Vagina (tissue), 2 donors: ENCODE measurements around the gene SUGCT. TPM values are rescaled to one million over a fixed set of nuclear protein-coding genes. Genes with fewer than 3 reads are reported as not detected.

ENCODE experiments used
- DNase-seq, 2 donors: peaks; one replicate each; pipeline ENCODE4 v3.0.0-alpha.2; 2017; ENCODE audit errors: extremely low spot score in 2 of 2
- H3K27ac ChIP-seq: fragments of 200-600 bp; sonication (generic); one replicate; pipeline ENCODE4 v1.5.1; 2019
- H3K27me3 ChIP-seq: fragments of 200-600 bp; sonication (generic); one replicate; pipeline ENCODE4 v1.5.1; 2019
- H3K36me3 ChIP-seq, 2 donors: fragments of 200-600 bp; sonication (generic); one replicate each; pipeline ENCODE4 v1.5.1; 2017 to 2019
- H3K4me1 ChIP-seq: fragments of 200-600 bp; sonication (generic); one replicate; pipeline ENCODE4 v1.5.1; 2019
- H3K4me3 ChIP-seq, 2 donors: fragments of 200-600 bp; sonication (generic); 1 replicate in 1 of 2; 2 replicates in 1 of 2; pipeline ENCODE4 v1.5.1; 2016 to 2019
- H3K9me3 ChIP-seq: fragments of 200-600 bp; sonication (generic); one replicate; pipeline ENCODE4 v1.5.1; 2019
- CTCF ChIP-seq, 3 experiments: fragments of 450-650 bp in 2 of 3; fragments of 200-600 bp in 1 of 3; sonication (generic) in 1 of 3; IDR thresholded peaks; one replicate each; pipeline ENCODE4 v1.5.1; 2017 to 2019; ENCODE audit warnings: antibody characterized with exemption in 3 of 3, mild to moderate bottlenecking in 2 of 3, moderate library complexity in 2 of 3
- POLR2A ChIP-seq, 2 donors: fragments of 450-650 bp; IDR thresholded peaks; one replicate each; pipeline ENCODE4 v1.6.1; 2017; ENCODE audit warnings: antibody characterized with exemption in 2 of 2, mild to moderate bottlenecking in 2 of 2, moderate library complexity in 2 of 2
- POLR2AphosphoS5 ChIP-seq, 2 donors: sonication (generic); formaldehyde crosslinking; IDR thresholded peaks; one replicate each; pipeline ENCODE4 v1.9.0; 2017; ENCODE audit warnings: antibody characterized with exemption in 2 of 2, mild to moderate bottlenecking in 2 of 2, low read depth in 1 of 2; ENCODE audit not compliant: insufficient read depth in 1 of 2
- intact Hi-C: fragments of 100-400 bp; cut with DNase I; formaldehyde crosslinking; loops from one replicate; pipeline ENCODE4 v1.15.1; 2023
- total RNA-seq: library from RNA; depleted of rRNA; stranded (reverse); fragments of >200 nt; gene quantifications from one replicate; pipeline ENCODE4 v1.2.3, GENCODE V29; 2016

Gene SUGCT
- total RNA-seq, 1 donor from 2014 or later: 2.2 TPM

- intact Hi-C loops: no loop called here
- TF ChIP-seq POLR2A (IDR thresholded peaks at IDR 0.05) (no peak), CTCF (IDR thresholded peaks at IDR 0.05) (no peak), POLR2AphosphoS5 (IDR thresholded peaks at IDR 0.05; ENCODE audit: insufficient read depth in 1 of 2, low read depth in 1 of 2) (no peak)
- DNase-seq: no peak
- no peaks in the 10 kb centered on the region for H3K27me3 ChIP-seq
- no peaks in the 10 kb centered on the region for H3K4me1 ChIP-seq
- no peak overlapping the region for H3K4me3 ChIP-seq
- no peak overlapping the region for H3K27ac ChIP-seq
- no peaks in the 10 kb centered on the region for H3K9me3 ChIP-seq
- no peaks in the 10 kb centered on the region for H3K36me3 ChIP-seq
These were observed 211.7 kb downstream of the SUGCT start for GRCh38 chr7:40346554-40346953.

- no peak for DNase-seq
- H3K27me3 ChIP-seq: no peaks in the 10 kb centered on the region
- no peaks in the 10 kb centered on the region for H3K4me1 ChIP-seq
- H3K4me3 ChIP-seq: no peak overlapping the region
- intact Hi-C loops: no loop called here
- no peak overlapping the region for H3K27ac ChIP-seq
- no peak for TF ChIP-seq POLR2AphosphoS5 (IDR thresholded peaks at IDR 0.05; ENCODE audit: insufficient read depth in 1 of 2, low read depth in 1 of 2)
- no peak for TF ChIP-seq POLR2A (IDR thresholded peaks at IDR 0.05)
- TF ChIP-seq CTCF (IDR thresholded peaks at IDR 0.05): no peak
- no peaks in the 10 kb centered on the region for H3K36me3 ChIP-seq
- no peaks in the 10 kb centered on the region for H3K9me3 ChIP-seq
These were observed 213.4 kb downstream of the SUGCT start for GRCh38 chr7:40348126-40348728.

- H3K4me3 ChIP-seq: no peak overlapping the region
- H3K9me3 ChIP-seq: no peaks in the 10 kb centered on the region
- no peaks in the 10 kb centered on the region for H3K4me1 ChIP-seq
- no peak for DNase-seq
- intact Hi-C loops: no loop called here
- H3K27me3 ChIP-seq: no peaks in the 10 kb centered on the region
- H3K36me3 ChIP-seq: no peaks in the 10 kb centered on the region
- no peak overlapping the region for H3K27ac ChIP-seq
- TF ChIP-seq POLR2A (IDR thresholded peaks at IDR 0.05) (no peak), CTCF (IDR thresholded peaks at IDR 0.05) (no peak), POLR2AphosphoS5 (IDR thresholded peaks at IDR 0.05; ENCODE audit: insufficient read depth in 1 of 2, low read depth in 1 of 2) (no peak)
These were observed 215.3 kb downstream of the SUGCT start for GRCh38 chr7:40350100-40350499.

- H3K9me3 ChIP-seq: no peaks in the 10 kb centered on the region
- H3K27ac ChIP-seq: no peak overlapping the region
- no peaks in the 10 kb centered on the region for H3K36me3 ChIP-seq
- no peaks in the 10 kb centered on the region for H3K4me1 ChIP-seq
- TF ChIP-seq CTCF (IDR thresholded peaks at IDR 0.05) (no peak), POLR2AphosphoS5 (IDR thresholded peaks at IDR 0.05; ENCODE audit: insufficient read depth in 1 of 2, low read depth in 1 of 2) (no peak), POLR2A (IDR thresholded peaks at IDR 0.05) (no peak)
- DNase-seq: no peak
- no peak overlapping the region for H3K4me3 ChIP-seq
- H3K27me3 ChIP-seq: no peaks in the 10 kb centered on the region
- intact Hi-C loops: no loop called here
These were observed 219.9 kb downstream of the SUGCT start for GRCh38 chr7:40354711-40355110.

GRCh38 chr7:40356312-40356711 is 221.5 kb downstream of the SUGCT start:
- Histone ChIP-seq H3K4me3 (no peak overlapping the region), H3K27ac (no peak overlapping the region)
- intact Hi-C loops: no loop called here

More at GRCh38 chr7:40356312-40356711, 221.5 kb downstream of the SUGCT start:
- no peaks in the 10 kb centered on the region for H3K27me3 ChIP-seq
- DNase-seq: no peak
- H3K4me1 ChIP-seq: no peaks in the 10 kb centered on the region
- no peaks in the 10 kb centered on the region for H3K36me3 ChIP-seq
- H3K9me3 ChIP-seq: no peaks in the 10 kb centered on the region
- no peak for TF ChIP-seq POLR2A (IDR thresholded peaks at IDR 0.05)
- TF ChIP-seq CTCF (IDR thresholded peaks at IDR 0.05): no peak
- no peak for TF ChIP-seq POLR2AphosphoS5 (IDR thresholded peaks at IDR 0.05; ENCODE audit: insufficient read depth in 1 of 2, low read depth in 1 of 2)
